Esophagus muscularis mucosa (tissue), 4 donors: ENCODE measurements around the gene CCDC12. TPM values are rescaled to one million over a fixed set of nuclear protein-coding genes. Genes with fewer than 3 reads are reported as not detected.

ENCODE experiments used
- DNase-seq: peaks from one replicate; pipeline ENCODE4 v3.0.0-alpha.2; 2017; ENCODE audit errors: extremely low spot score
- H3K27ac ChIP-seq, 4 donors: fragments of 200-600 bp; sonication (generic); replicated peaks in 1 of 4; 1 replicate in 3 of 4; 2 replicates in 1 of 4; pipeline ENCODE4 v1.5.1; 2016 to 2019; ENCODE audit warnings: mild to moderate bottlenecking in 1 of 4
- H3K27me3 ChIP-seq, 4 donors: fragments of 200-600 bp; sonication (generic); one replicate each; pipeline versions ENCODE4 v1.5.1 to v1.6.0; 2016 to 2019
- H3K36me3 ChIP-seq, 4 donors: fragments of 200-600 bp; sonication (generic); one replicate each; pipeline ENCODE4 v1.5.1; 2016 to 2019
- H3K4me1 ChIP-seq, 4 donors: fragments of 200-600 bp; sonication (generic); one replicate each; pipeline ENCODE4 v1.5.1; 2016 to 2019
- H3K4me3 ChIP-seq, 4 donors: fragments of 200-600 bp; sonication (generic); 1 replicate in 2 of 4; 2 replicates in 2 of 4; pipeline ENCODE4 v1.5.1; 2016 to 2019; ENCODE audit warnings: mild to moderate bottlenecking in 4 of 4, moderate library complexity in 1 of 4
- H3K9me3 ChIP-seq, 4 donors: fragments of 200-600 bp; sonication (generic); 1 replicate in 3 of 4; 2 replicates in 1 of 4; pipeline ENCODE4 v1.5.1; 2016 to 2019
- CTCF ChIP-seq, 3 experiments: fragments of 200-600 bp in 2 of 3; fragments of 450-650 bp in 1 of 3; sonication (generic) in 2 of 3; IDR thresholded peaks; one replicate each; pipeline ENCODE4 v1.5.1; 2017 to 2019; ENCODE audit warnings: antibody characterized with exemption in 3 of 3, mild to moderate bottlenecking in 2 of 3, moderate library complexity in 1 of 3
- EP300 ChIP-seq: sonication (generic); formaldehyde crosslinking; IDR thresholded peaks from one replicate; pipeline ENCODE4 v1.6.1; 2017; ENCODE audit warnings: antibody characterized with exemption
- POLR2A ChIP-seq: fragments of 450-650 bp; IDR thresholded peaks from one replicate; pipeline ENCODE4 v1.6.1; 2017; ENCODE audit warnings: antibody characterized with exemption, moderate library complexity, mild to moderate bottlenecking, low read depth
- POLR2AphosphoS5 ChIP-seq, 2 donors: sonication (generic); formaldehyde crosslinking; IDR thresholded peaks; one replicate each; pipeline ENCODE4 v1.6.1; 2017; ENCODE audit warnings: antibody characterized with exemption in 2 of 2
- WGBS: methylation state at CpG from one replicate; pipeline ENCODE4 v1.1.5; 2018; 5-methylcytosine and 5-hydroxymethylcytosine counted together
- intact Hi-C: fragments of 100-400 bp; cut with DNase I; formaldehyde crosslinking; loops from one replicate; pipeline ENCODE4 v1.15.1; 2023
- total RNA-seq, 4 donors: library from RNA; depleted of rRNA; stranded (reverse); fragments of >200 nt; gene quantifications; one replicate each; pipeline versions ENCODE4 v1.1.0 to v1.2.1, GENCODE V29; 2016

Gene CCDC12
- total RNA-seq, 4 donors from 2014 or later: 27.5 to 54.8 (median 36.7) TPM

- no peak for DNase-seq
- intact Hi-C loops: no loop called here
- Histone ChIP-seq H3K9me3 (no peaks in the 10 kb centered on the region), H3K4me1 (peaks cover 12 to 15% (median 15%) of the 10 kb centered on the region in 4 donors), H3K36me3 (peaks cover 0 to 48% (median 31%) of the 10 kb centered on the region in 4 donors), H3K4me3 (peak overlapping the region; percentile 63 to 76 (median 70)), H3K27me3 (no peaks in the 10 kb centered on the region), H3K27ac (peak overlapping the region; percentile 86 to 93 (median 90))
- TF ChIP-seq EP300 (no peak), POLR2AphosphoS5 (IDR thresholded peaks at IDR 0.05) (no peak), POLR2A (no peak), CTCF (IDR thresholded peaks at IDR 0.05) (no peak)
- 54% methylated on average over 3 of the region's 23 CpGs for WGBS
Measured at GRCh38 chr3:47008851-47009224, 32.3 kb upstream of the CCDC12 start.

DNA sequence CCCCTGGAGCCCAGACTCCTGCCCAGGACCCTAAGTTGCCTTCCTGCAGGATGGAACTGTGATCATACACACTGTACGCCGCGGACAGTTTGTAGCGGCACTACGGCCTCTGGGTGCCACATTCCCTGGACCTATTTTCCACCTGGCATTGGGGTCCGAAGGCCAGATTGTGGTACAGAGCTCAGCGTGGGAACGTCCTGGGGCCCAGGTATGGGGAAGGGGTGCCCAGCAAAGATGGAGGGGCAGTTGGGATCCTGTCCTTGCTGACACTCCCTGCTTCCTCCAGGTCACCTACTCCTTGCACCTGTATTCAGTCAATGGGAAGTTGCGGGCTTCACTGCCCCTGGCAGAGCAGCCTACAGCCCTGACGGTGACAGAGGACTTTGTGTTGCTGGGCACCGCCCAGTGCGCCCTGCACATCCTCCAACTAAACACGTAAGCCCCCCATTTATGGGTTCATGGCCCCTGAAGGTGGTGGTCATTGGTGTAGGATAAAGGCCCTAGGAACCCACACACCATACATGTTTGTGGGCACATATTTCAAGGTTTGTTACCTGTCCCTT, 31.8 kb upstream of the CCDC12 start:
- no peaks in the 10 kb centered on the region for H3K9me3 ChIP-seq
- peaks cover 12 to 15% (median 15%) of the 10 kb centered on the region in 4 donors for H3K4me1 ChIP-seq
- no peak for DNase-seq
- intact Hi-C loops: no loop called here
- H3K36me3 ChIP-seq: peaks cover under 1 to 48% (median 35%) of the 10 kb centered on the region in 4 donors
- no peaks in the 10 kb centered on the region for H3K27me3 ChIP-seq
- TF ChIP-seq EP300 (no peak), CTCF (IDR thresholded peaks at IDR 0.05) (no peak), POLR2A (no peak), POLR2AphosphoS5 (IDR thresholded peaks at IDR 0.05) (no peak)
- peak overlapping the region in 3 of 4 donors; percentile 86 to 93 (median 91) for H3K27ac ChIP-seq
- WGBS: 87% methylated on average over 13 of the region's 13 CpGs
- H3K4me3 ChIP-seq: no peak overlapping the region

- TF ChIP-seq CTCF (IDR thresholded peaks at IDR 0.05) (no peak), POLR2AphosphoS5 (IDR thresholded peaks at IDR 0.05) (no peak), POLR2A (no peak), EP300 (no peak)
- intact Hi-C loops: no loop called here
- Histone ChIP-seq H3K27ac (no peak overlapping the region), H3K9me3 (no peaks in the 10 kb centered on the region), H3K4me1 (peaks cover 12 to 15% (median 15%) of the 10 kb centered on the region in 4 donors), H3K4me3 (no peak overlapping the region), H3K27me3 (no peaks in the 10 kb centered on the region), H3K36me3 (peaks cover 3 to 48% (median 38%) of the 10 kb centered on the region in 4 donors)
- no peak for DNase-seq
- 83% methylated on average over 10 of the region's 16 CpGs for WGBS
Measured at GRCh38 chr3:47007482-47008233, 31.1 kb upstream of the CCDC12 start.

- Histone ChIP-seq H3K27me3 (no peaks in the 10 kb centered on the region), H3K36me3 (peaks cover 8 to 54% (median 45%) of the 10 kb centered on the region in 4 donors), H3K4me1 (peaks cover 12 to 15% (median 15%) of the 10 kb centered on the region in 4 donors), H3K27ac (no peak overlapping the region), H3K4me3 (no peak overlapping the region), H3K9me3 (no peaks in the 10 kb centered on the region)
- DNase-seq: no peak
- intact Hi-C loops: no loop called here
- no peak for TF ChIP-seq POLR2AphosphoS5 (IDR thresholded peaks at IDR 0.05)
- no peak for TF ChIP-seq CTCF (IDR thresholded peaks at IDR 0.05)
- no peak for TF ChIP-seq POLR2A
- no peak for TF ChIP-seq EP300
- 83% methylated on average over 1 of the region's 3 CpGs for WGBS
Measured at GRCh38 chr3:47007001-47007400, 30.5 kb upstream of the CCDC12 start.
